ENCODE data around the gene TP53TG3C. TPM values are rescaled to one million over a fixed set of nuclear protein-coding genes. Genes with fewer than 3 reads are reported as not detected.
"Not testable (repeated sequence)": the region's sequence is repeated elsewhere in the genome, so short reads cannot be mapped to it uniquely, and the experiment has no call there.

The TP53TG3C gene, protein sequence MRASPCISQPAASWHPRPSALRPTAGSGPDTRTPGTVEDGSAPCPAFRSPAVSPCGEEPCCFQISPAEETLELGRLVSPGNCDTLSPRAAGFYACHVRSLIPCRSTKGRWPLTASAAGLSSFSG
- not detected for polyA plus RNA-seq (2013, experiment 1 of 2)
- polyA plus RNA-seq (2013, experiment 2 of 2) = not detected

- not testable (repeated sequence) for H3K4me3 ChIP-seq (ENCODE audit: extremely low read depth, insufficient read depth, low read length, poor library complexity, severe bottlenecking); H3K36me3 ChIP-seq (ENCODE audit: control insufficient read depth, insufficient read depth, low read length); H3K4me1 ChIP-seq (ENCODE audit: control insufficient read depth, insufficient read depth, low read length, poor library complexity, severe bottlenecking); H3K9me3 ChIP-seq (ENCODE audit: control insufficient read depth, low read length); H3K27ac ChIP-seq (ENCODE audit: low read depth, low read length, severe bottlenecking)
- no CpG with 5 or more reads among the region's 25 CpGs for WGBS, 2 experiments (ENCODE audit: insufficient coverage in 2 of 2)
Measured at GRCh38 chr16:33193926-33194325, at the start of gene TP53TG3C. Gene TP53TG3C (plus strand): TSS chr16:33194226. CDS start chr16:33194294, 68 bp downstream.
